HFFc6 (cell line): ENCODE data around the gene LRRC30. TPM values are rescaled to one million over a fixed set of nuclear protein-coding genes. Genes with fewer than 3 reads are reported as not detected.

Experiments
- DNase-seq: peaks from one replicate; pipeline ENCODE4 v3.0.0-alpha.2; 2018
- H3K27ac Mint-ChIP-seq: 2 replicates; pipeline ENCODE4 v1.8.0; 2020; ENCODE audit warnings: mild to moderate bottlenecking, mixed read lengths
- H3K27me3 Mint-ChIP-seq: 2 replicates; pipeline ENCODE4 v1.8.0; 2021; ENCODE audit warnings: mild to moderate bottlenecking, moderate library complexity, mixed read lengths; ENCODE audit not compliant: insufficient read depth
- H3K36me3 Mint-ChIP-seq: 2 replicates; pipeline ENCODE4 v1.8.0; 2021; ENCODE audit warnings: low read depth, mixed read lengths
- H3K4me1 Mint-ChIP-seq: 2 replicates; pipeline ENCODE4 v1.8.0; 2020; ENCODE audit warnings: low read depth, mixed read lengths
- H3K4me3 Mint-ChIP-seq: 2 replicates; pipeline ENCODE4 v1.8.0; 2020; ENCODE audit warnings: mild to moderate bottlenecking, moderate library complexity, mixed read lengths
- H3K9me3 Mint-ChIP-seq: 2 replicates; pipeline ENCODE4 v1.8.0; 2020; ENCODE audit warnings: mild to moderate bottlenecking, mixed read lengths
- CTCF ChIP-seq: fragments of 200-600 bp; sonication (generic); IDR thresholded peaks from 2 replicates; pipeline ENCODE4 v1.5.0; 2021; ENCODE audit warnings: antibody characterized with exemption, mild to moderate bottlenecking
- total RNA-seq, 6 experiments: library from RNA; stranded (reverse); fragmentation: NEBNext Ultra II Directional; extraction: Animal tissue kit (Norgen Biotek cat#: 25700); gene quantifications; 2 replicates in 1 of 6; 3 replicates in 5 of 6; pipeline ENCODE4 v1.2.3, GENCODE V29; 2021

The LRRC30 gene
- total RNA-seq, 6 experiments from 2014 or later: not detected

GRCh38 chr18:7255643-7256042 lies 24.8 kb downstream of the LRRC30 start:
- peaks cover 18% of the 10 kb centered on the region for H3K27me3 Mint-ChIP-seq
- TF ChIP-seq CTCF: no peak
- DNase-seq: no peak
- no peak overlapping the region for H3K27ac Mint-ChIP-seq
- H3K4me1 Mint-ChIP-seq: no peaks in the 10 kb centered on the region
- H3K36me3 Mint-ChIP-seq: no peaks in the 10 kb centered on the region
- H3K9me3 Mint-ChIP-seq: no peaks in the 10 kb centered on the region
- H3K4me3 Mint-ChIP-seq: no peak overlapping the region

DNA sequence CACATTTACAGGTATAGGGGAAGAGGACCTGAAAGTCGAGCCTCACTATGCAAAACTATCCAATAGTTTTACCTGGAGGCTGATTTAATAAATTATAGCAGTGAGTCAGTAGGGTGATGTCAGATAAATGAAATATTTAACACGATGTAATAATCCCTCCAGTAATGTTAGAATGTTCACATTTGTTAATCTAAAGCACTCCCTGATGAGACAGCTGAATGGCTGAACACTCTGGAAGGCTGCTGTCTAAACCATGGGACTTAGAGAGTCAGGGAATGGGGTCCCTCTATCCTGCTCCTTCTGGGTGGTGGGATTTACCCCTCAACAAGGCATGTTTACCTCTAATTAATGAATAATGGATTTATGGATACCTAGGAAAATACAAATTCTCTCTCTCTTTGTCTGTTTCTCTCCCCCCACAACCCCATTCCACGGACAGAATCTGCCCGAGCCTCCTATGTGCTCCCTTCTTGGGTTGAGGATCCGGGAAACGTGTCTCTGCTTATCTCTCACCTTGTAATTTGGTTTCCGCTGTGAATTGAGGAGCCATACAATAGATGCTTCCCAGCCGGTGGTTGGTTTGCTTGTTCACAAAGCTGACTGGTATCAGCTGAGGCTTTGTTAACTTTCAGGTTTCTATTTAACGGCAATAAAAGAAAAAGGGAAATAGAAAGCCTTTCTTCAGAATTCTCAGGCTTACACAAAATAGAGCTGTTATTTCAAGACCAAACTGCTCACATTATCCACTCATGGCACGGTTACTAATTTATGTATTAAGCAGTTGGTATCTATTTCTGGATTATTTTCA lies 25.9 kb downstream of the LRRC30 start:
- Mint-ChIP-seq H3K27me3 (peaks cover 16% of the 10 kb centered on the region), H3K27ac (no peak overlapping the region), H3K36me3 (no peaks in the 10 kb centered on the region), H3K9me3 (no peaks in the 10 kb centered on the region), H3K4me3 (no peak overlapping the region), H3K4me1 (no peaks in the 10 kb centered on the region)
- TF ChIP-seq CTCF: no peak
- DNase-seq: no peak

DNA sequence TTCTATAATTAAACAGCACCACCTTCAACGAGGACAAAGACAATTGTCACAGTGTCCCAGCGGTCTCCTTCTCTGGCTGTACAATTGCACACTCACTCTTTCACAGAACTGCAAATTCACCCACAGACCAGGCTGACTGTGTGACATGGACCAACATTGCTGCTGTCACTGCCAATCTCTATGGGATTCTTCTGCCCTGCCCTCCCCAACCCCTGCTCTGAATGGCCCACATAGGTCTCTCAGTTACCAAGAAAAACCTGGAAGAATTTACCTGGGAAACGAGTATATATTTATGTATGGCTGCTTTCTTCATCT lies 26.5 kb downstream of the LRRC30 start:
- no peak for TF ChIP-seq CTCF
- no peak for DNase-seq
- peaks cover 16% of the 10 kb centered on the region for H3K27me3 Mint-ChIP-seq
- H3K9me3 Mint-ChIP-seq: no peaks in the 10 kb centered on the region
- no peak overlapping the region for H3K4me3 Mint-ChIP-seq
- H3K36me3 Mint-ChIP-seq: no peaks in the 10 kb centered on the region
- no peaks in the 10 kb centered on the region for H3K4me1 Mint-ChIP-seq
- H3K27ac Mint-ChIP-seq: no peak overlapping the region

DNA sequence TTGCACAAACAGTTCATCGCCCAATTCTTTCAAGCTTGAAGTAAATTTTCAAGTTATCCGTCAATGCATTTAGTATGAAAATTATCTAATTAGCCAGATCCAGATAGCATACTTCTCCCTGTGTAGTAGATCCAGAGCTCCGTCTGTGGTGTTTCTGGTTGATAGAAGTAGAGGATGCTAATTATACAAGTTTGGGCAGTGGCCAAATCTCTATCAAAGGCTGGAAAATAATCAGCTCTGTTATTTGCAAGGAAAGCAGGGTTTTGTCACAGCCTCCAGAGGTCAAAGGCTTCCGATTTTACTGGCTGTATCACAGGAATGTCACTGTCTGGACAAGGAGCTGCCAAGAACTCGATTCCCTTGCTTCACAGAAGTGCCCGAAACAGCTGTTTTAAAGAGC lies 28.6 kb downstream of the LRRC30 start:
- Mint-ChIP-seq H3K27ac (no peak overlapping the region), H3K36me3 (no peaks in the 10 kb centered on the region), H3K4me3 (no peak overlapping the region), H3K4me1 (no peaks in the 10 kb centered on the region), H3K9me3 (no peaks in the 10 kb centered on the region), H3K27me3 (peaks cover 16% of the 10 kb centered on the region)
- TF ChIP-seq CTCF: no peak
- no peak for DNase-seq

DNA sequence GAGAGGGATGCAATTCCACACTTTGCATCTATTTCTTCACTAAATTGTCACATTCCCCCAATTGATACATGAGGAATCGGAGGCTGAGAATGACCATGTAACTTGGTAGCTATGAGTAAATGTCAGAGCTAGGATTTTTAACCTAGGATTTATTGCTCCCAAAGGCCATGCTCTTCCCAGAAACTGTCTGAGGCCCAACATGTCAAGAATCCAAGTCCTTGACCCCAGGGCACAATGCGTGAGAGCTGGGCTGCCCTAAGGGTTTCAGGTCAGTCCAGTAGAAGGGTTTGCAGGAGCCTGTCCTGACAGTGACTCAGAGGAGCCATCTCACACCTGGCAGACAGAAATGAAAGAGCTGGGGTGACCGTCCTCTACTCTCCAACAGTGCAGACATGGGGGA lies 30.3 kb downstream of the LRRC30 start:
- no peaks in the 10 kb centered on the region for H3K9me3 Mint-ChIP-seq
- DNase-seq: no peak
- no peaks in the 10 kb centered on the region for H3K36me3 Mint-ChIP-seq
- H3K4me1 Mint-ChIP-seq: no peaks in the 10 kb centered on the region
- no peak overlapping the region for H3K4me3 Mint-ChIP-seq
- no peak for TF ChIP-seq CTCF
- H3K27ac Mint-ChIP-seq: no peak overlapping the region
- peaks cover 16% of the 10 kb centered on the region for H3K27me3 Mint-ChIP-seq
